Liver (tissue), 3 donors: ENCODE measurements around the gene ZNF346.

Experiments used
- ATF3 ChIP-seq: IDR thresholded peaks from 2 replicates; pipeline ENCODE4 v1.6.1; 2016; ENCODE audit warnings: antibody characterized with exemption
- GABPA ChIP-seq, 2 donors: IDR thresholded peaks in 1 of 2; conservative IDR thresholded peaks in 1 of 2; 2 replicates each; pipeline ENCODE4 v1.6.1; 2016; ENCODE audit warnings: antibody characterized with exemption in 2 of 2, mild to moderate bottlenecking in 1 of 2, moderate library complexity in 1 of 2
- REST ChIP-seq: IDR thresholded peaks from 2 replicates; pipeline ENCODE4 v1.6.1; 2016; ENCODE audit warnings: antibody characterized with exemption, mild to moderate bottlenecking
- RXRA ChIP-seq, 2 donors: IDR thresholded peaks; 2 replicates each; pipeline ENCODE4 v1.6.1; 2017 to 2018; ENCODE audit warnings: antibody characterized with exemption in 2 of 2, mild to moderate bottlenecking in 1 of 2
- SP1 ChIP-seq: IDR thresholded peaks from 2 replicates; pipeline ENCODE4 v1.6.1; 2018; ENCODE audit warnings: antibody characterized with exemption, mild to moderate bottlenecking
- TAF1 ChIP-seq: conservative IDR thresholded peaks from 2 replicates; pipeline ENCODE4 v1.6.1; 2016; ENCODE audit warnings: antibody characterized with exemption, mild to moderate bottlenecking
- TF ChIP-seq, protein P1 (sequence below): fragments of 150-350 bp; IDR thresholded peaks from 2 replicates; pipeline ENCODE4 v1.5.1; 2017; ENCODE audit warnings: improper control_type of control experiment, low read depth, low read length; ENCODE audit not compliant: missing input control
- TF ChIP-seq, protein P2 (sequence below): IDR thresholded peaks from 2 replicates; pipeline ENCODE4 v1.6.1; 2016; ENCODE audit warnings: antibody characterized with exemption
- donor health status: healthy.
- donor health status: healthy.

- TF ChIP-seq TAF1 (no peak), SP1 (no peak), RXRA (IDR thresholded peaks at IDR 0.05) (no peak), GABPA (IDR thresholded peaks at IDR 0.05 in 1 of 2, conservative IDR thresholded peaks at IDR 0.05 in 1 of 2) (no peak), REST (no peak), ATF3 (no peak)
- TF ChIP-seq, protein P1, sequence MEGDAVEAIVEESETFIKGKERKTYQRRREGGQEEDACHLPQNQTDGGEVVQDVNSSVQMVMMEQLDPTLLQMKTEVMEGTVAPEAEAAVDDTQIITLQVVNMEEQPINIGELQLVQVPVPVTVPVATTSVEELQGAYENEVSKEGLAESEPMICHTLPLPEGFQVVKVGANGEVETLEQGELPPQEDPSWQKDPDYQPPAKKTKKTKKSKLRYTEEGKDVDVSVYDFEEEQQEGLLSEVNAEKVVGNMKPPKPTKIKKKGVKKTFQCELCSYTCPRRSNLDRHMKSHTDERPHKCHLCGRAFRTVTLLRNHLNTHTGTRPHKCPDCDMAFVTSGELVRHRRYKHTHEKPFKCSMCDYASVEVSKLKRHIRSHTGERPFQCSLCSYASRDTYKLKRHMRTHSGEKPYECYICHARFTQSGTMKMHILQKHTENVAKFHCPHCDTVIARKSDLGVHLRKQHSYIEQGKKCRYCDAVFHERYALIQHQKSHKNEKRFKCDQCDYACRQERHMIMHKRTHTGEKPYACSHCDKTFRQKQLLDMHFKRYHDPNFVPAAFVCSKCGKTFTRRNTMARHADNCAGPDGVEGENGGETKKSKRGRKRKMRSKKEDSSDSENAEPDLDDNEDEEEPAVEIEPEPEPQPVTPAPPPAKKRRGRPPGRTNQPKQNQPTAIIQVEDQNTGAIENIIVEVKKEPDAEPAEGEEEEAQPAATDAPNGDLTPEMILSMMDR = peak; percentile 1
- TF ChIP-seq, protein P2, sequence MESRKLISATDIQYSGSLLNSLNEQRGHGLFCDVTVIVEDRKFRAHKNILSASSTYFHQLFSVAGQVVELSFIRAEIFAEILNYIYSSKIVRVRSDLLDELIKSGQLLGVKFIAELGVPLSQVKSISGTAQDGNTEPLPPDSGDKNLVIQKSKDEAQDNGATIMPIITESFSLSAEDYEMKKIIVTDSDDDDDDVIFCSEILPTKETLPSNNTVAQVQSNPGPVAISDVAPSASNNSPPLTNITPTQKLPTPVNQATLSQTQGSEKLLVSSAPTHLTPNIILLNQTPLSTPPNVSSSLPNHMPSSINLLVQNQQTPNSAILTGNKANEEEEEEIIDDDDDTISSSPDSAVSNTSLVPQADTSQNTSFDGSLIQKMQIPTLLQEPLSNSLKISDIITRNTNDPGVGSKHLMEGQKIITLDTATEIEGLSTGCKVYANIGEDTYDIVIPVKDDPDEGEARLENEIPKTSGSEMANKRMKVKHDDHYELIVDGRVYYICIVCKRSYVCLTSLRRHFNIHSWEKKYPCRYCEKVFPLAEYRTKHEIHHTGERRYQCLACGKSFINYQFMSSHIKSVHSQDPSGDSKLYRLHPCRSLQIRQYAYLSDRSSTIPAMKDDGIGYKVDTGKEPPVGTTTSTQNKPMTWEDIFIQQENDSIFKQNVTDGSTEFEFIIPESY = no peak
Observed at GRCh38 chr5:177087398-177088005, 65.0 kb downstream of the ZNF346 start.
